HCT116 (cell line): ENCODE measurements around the gene SEMA6D. TPM values are rescaled to one million over a fixed set of nuclear protein-coding genes. Genes with fewer than 3 reads are reported as not detected.

ENCODE experiments used
- ATAC-seq: fragments of 200-7000 bp; cut with Tn5 transposase; 2 replicates; pipeline ENCODE4 v1.9.1; 2020; ENCODE audit warnings: mild to moderate bottlenecking, moderate library complexity
- BruUV-seq: library from RNA; stranded (reverse); fragments of 400-500 nt; replicated peaks from 2 replicates; lab custom pipeline; 2021; lab: Mats Ljungman, UMichigan
- CTCF ChIA-PET: fragments of 300-600 bp; sonication (Branson Sonifier 250); formaldehyde crosslinking; loops from one replicate; lab custom pipeline; 2021; ENCODE audit warnings: antibody characterized with exemption; lab: Charles Lee
- POLR2A ChIA-PET: fragments of 300-600, 350-600 bp; sonication (Branson Sonifier 250); formaldehyde crosslinking; loops from one replicate; lab custom pipeline; 2021; ENCODE audit warnings: antibody characterized with exemption; lab: Charles Lee
- RAD21 ChIA-PET, 2 experiments: fragments of 300-600 bp; sonication (Branson Sonifier 250); formaldehyde crosslinking; loops; one replicate each; lab custom pipeline; 2023; ENCODE audit warnings: low total read pairs in 2 of 2; ENCODE audit not compliant: uncharacterized antibody in 2 of 2, unreplicated experiment in 2 of 2, low non-redundant PET in 1 of 2; lab: Charles Lee
- DNase-seq: peaks from one replicate; pipeline ENCODE4 v3.0.0-alpha.2; 2010; ENCODE audit warnings: low read depth, low spot score
- H2AFZ ChIP-seq: fragments of 200-600 bp; shearing (Covaris generic), sonication (generic); 2 replicates; pipeline ENCODE4 v1.6.1; 2017; ENCODE audit warnings: low read depth, mixed run types, mixed read lengths, antibody characterized with exemption, low read length; ENCODE audit not compliant: poor library complexity, severe bottlenecking
- H3K27ac ChIP-seq: 2 replicates; pipeline ENCODE4 v1.5.1; 2012; ENCODE audit warnings: low read depth, low read length
- H3K27me3 ChIP-seq: fragments of 200-600 bp; sonication (generic); 2 replicates; pipeline ENCODE4 v1.6.1; 2016; ENCODE audit warnings: mixed run types, low read length, mixed read lengths; ENCODE audit not compliant: insufficient read depth
- H3K36me3 ChIP-seq, 2 experiments: fragments of 200-500 bp in 1 of 2; fragments of 200-600 bp in 1 of 2; sonication (Bioruptor generic) in 1 of 2; sonication (generic) in 1 of 2; 2 replicates each; pipeline versions ENCODE4 v1.5.1 to v1.6.1; 2014 to 2016; ENCODE audit warnings: low read length in 2 of 2, inconsistent platforms in 1 of 2, mixed read lengths in 1 of 2, mixed run types in 1 of 2; ENCODE audit not compliant: insufficient read depth in 2 of 2, control insufficient read depth in 1 of 2
- H3K4me1 ChIP-seq, 2 experiments: fragments of 200-600 bp in 1 of 2; sonication (generic) in 1 of 2; 2 replicates each; pipeline versions ENCODE4 v1.5.1 to v1.6.1; 2012 to 2017; ENCODE audit warnings: low read length in 2 of 2, inconsistent platforms in 1 of 2, mild to moderate bottlenecking in 1 of 2, mixed read lengths in 1 of 2, mixed run types in 1 of 2, moderate library complexity in 1 of 2; ENCODE audit not compliant: insufficient read depth in 2 of 2, control insufficient read depth in 1 of 2
- H3K4me2 ChIP-seq: fragments of 200-600 bp; sonication (generic); 2 replicates; pipeline ENCODE4 v1.6.1; 2017; ENCODE audit warnings: mixed run types, low read length, mixed read lengths
- H3K4me3 ChIP-seq, 2 experiments: fragments of 200-600 bp in 1 of 2; sonication (generic) in 1 of 2; replicated peaks in 1 of 2; 2 replicates each; pipeline ENCODE4 v1.5.1; 2011 to 2016; ENCODE audit warnings: low read length in 2 of 2, control low read depth in 1 of 2, low read depth in 1 of 2, mild to moderate bottlenecking in 1 of 2, mixed read lengths in 1 of 2, mixed run types in 1 of 2
- H3K79me2 ChIP-seq: fragments of 200-600 bp; sonication (generic); 2 replicates; pipeline ENCODE4 v1.6.1; 2017; ENCODE audit warnings: mild to moderate bottlenecking, mixed run types, low read length, moderate library complexity, mixed read lengths; ENCODE audit not compliant: insufficient read depth
- H3K9ac ChIP-seq: fragments of 200-600 bp; sonication (generic); 2 replicates; pipeline ENCODE4 v1.6.1; 2016; ENCODE audit warnings: low read length, mixed read lengths
- H3K9me2 ChIP-seq: fragments of 200-600 bp; sonication (generic), shearing (Covaris generic); 2 replicates; pipeline ENCODE4 v1.6.1; 2017; ENCODE audit warnings: mixed run types, mild to moderate bottlenecking, moderate library complexity; ENCODE audit not compliant: insufficient read depth
- H3K9me3 ChIP-seq, 2 experiments: fragments of 200-500 bp in 1 of 2; fragments of 200-600 bp in 1 of 2; sonication (Bioruptor generic) in 1 of 2; sonication (generic) in 1 of 2; 2 replicates each; pipeline ENCODE4 v1.6.1; 2014 to 2017; ENCODE audit warnings: low read length in 2 of 2, mixed read lengths in 2 of 2, inconsistent platforms in 1 of 2, low read depth in 1 of 2, mild to moderate bottlenecking in 1 of 2, mixed run types in 1 of 2, moderate library complexity in 1 of 2; ENCODE audit not compliant: control insufficient read depth in 1 of 2, insufficient read depth in 1 of 2
- H4K20me1 ChIP-seq: fragments of 200-600 bp; sonication (generic), shearing (Covaris generic); 2 replicates; pipeline ENCODE4 v1.6.1; 2017; ENCODE audit warnings: mixed run types, mild to moderate bottlenecking, moderate library complexity; ENCODE audit not compliant: insufficient read depth
- CBX3 ChIP-seq: IDR thresholded peaks from 2 replicates; pipeline ENCODE4 v1.6.1; 2012; ENCODE audit warnings: low read depth
- ELF1 ChIP-seq: IDR thresholded peaks from 2 replicates; pipeline ENCODE4 v1.6.1; 2012; ENCODE audit warnings: low read depth, borderline replicate concordance
- JUND ChIP-seq: IDR thresholded peaks from 2 replicates; pipeline ENCODE4 v1.6.1; 2012
- POLR2AphosphoS5 ChIP-seq: IDR thresholded peaks from 2 replicates; pipeline ENCODE4 v1.6.1; 2011; ENCODE audit warnings: mild to moderate bottlenecking, low read depth, low read length, moderate library complexity
- RAD21 ChIP-seq: IDR thresholded peaks from 2 replicates; pipeline ENCODE4 v1.6.1; 2012; ENCODE audit warnings: low read depth, mild to moderate bottlenecking
- REST ChIP-seq: IDR thresholded peaks from 2 replicates; pipeline ENCODE4 v1.6.1; 2012; ENCODE audit warnings: low read depth
- SIN3A ChIP-seq: IDR thresholded peaks from 2 replicates; pipeline ENCODE4 v1.6.1; 2012; ENCODE audit warnings: low read depth
- SRF ChIP-seq: IDR thresholded peaks from 2 replicates; pipeline ENCODE4 v1.6.1; 2012; ENCODE audit warnings: low read depth
- ZFX ChIP-seq: fragments of 450-650 bp; IDR thresholded peaks from 2 replicates; pipeline ENCODE4 v1.6.1; 2017
- intact Hi-C: fragments of 100-400 bp; cut with micrococcal nuclease; formaldehyde crosslinking; loops from 2 replicates; pipeline ENCODE4 v1.10.0; 2022
- total RNA-seq: library from RNA; stranded (reverse); gene quantifications from one replicate; pipeline ENCODE4 v1.2.1, GENCODE V29; 2021; ENCODE audit not compliant: unreplicated experiment
- TF ChIP-seq, protein P1 (sequence below): IDR thresholded peaks from 2 replicates; pipeline ENCODE4 v1.6.1; 2012
- TF ChIP-seq, protein P2 (sequence below): IDR thresholded peaks from 2 replicates; pipeline ENCODE4 v1.6.1; 2012
- TF ChIP-seq, protein P3 (sequence below), 3 experiments: fragments of 200-600 bp in 1 of 3; sonication (generic) in 1 of 3; IDR thresholded peaks in 2 of 3; conservative IDR thresholded peaks in 1 of 3; 2 replicates each; pipeline ENCODE4 v1.5.1; 2012 to 2017; ENCODE audit warnings: low read depth in 2 of 3, low read length in 2 of 3, antibody characterized with exemption in 1 of 3, borderline replicate concordance in 1 of 3, control low read depth in 1 of 3, mild to moderate bottlenecking in 1 of 3, mixed read lengths in 1 of 3, mixed run types in 1 of 3, moderate library complexity in 1 of 3; ENCODE audit not compliant: insufficient read depth in 1 of 3

The SEMA6D gene
- total RNA-seq, 1 experiment from 2014 or later, result 0.02 TPM

DNA sequence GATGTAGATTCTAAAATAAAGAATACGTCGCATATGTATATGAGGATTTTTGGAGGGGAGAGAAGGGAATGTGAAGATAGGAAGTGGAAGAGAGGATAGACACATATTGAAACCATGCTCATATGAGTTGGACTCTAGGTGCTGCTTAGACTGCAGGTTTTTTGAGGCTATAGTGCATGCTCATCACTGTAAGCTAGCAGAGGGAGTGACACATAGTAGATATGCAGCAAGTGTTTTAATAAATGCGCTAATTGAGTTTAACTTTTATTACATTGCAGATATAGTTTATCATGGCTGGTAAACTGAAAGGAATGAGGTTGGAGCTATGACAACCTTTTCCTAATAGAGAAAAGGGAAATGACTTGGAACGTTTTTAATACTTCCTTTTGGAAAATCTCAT is 7.7 kb downstream of the SEMA6D start:
- ATAC-seq (no peak), DNase-seq (no peak)
- Histone ChIP-seq H2AFZ (no peak overlapping the region), H3K79me2 (no peaks in the 10 kb centered on the region), H3K27ac (no peak overlapping the region), H3K4me1 (no peaks in the 10 kb centered on the region), H3K9me3 (peaks cover 0 to 37% of the 10 kb centered on the region in 2 experiments; a peak in 2 of 4 replicates), H3K36me3 (no peaks in the 10 kb centered on the region), H3K9me2 (no peaks in the 10 kb centered on the region), H3K27me3 (no peaks in the 10 kb centered on the region), H3K4me2 (no peak overlapping the region), H3K4me3 (no peak overlapping the region)
- no TSS peak for BruUV-seq
- RAD21 ChIA-PET, result no interaction called here
- CTCF ChIA-PET, result no interaction called here
- POLR2A ChIA-PET, result no interaction called here
- TF ChIP-seq JUND, result no peak
- no peak for TF ChIP-seq RAD21
- no peak for TF ChIP-seq CBX3
- no peak for TF ChIP-seq ELF1
- TF ChIP-seq ZFX, result no peak
- no peak for TF ChIP-seq POLR2AphosphoS5
- TF ChIP-seq, protein P1, sequence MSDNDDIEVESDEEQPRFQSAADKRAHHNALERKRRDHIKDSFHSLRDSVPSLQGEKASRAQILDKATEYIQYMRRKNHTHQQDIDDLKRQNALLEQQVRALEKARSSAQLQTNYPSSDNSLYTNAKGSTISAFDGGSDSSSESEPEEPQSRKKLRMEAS, result no peak
- no peak for TF ChIP-seq SIN3A
- TF ChIP-seq, all 23 proteins: peak for 0
- Histone ChIP-seq H4K20me1 (no peaks in the 10 kb centered on the region), H3K9ac (no peak overlapping the region)
- intact Hi-C loops, result no loop called here

DNA sequence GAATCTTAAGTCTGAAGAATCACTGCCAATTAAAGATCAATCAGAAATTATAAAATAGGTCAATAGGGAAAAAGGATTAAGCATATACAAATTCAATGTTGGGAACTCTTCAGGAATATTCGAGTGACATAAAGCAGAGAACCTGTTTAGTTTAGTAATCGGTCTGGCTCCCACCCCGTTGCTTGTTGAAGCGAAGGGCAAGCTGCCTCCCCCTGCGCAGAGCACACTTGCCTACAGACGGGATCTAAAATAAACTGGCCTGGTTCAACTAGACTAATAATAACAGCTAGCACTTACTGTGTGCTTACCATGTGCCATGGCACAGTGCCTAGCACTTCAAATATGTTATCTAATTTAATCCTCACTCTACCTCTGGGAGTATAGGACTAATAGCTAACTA is 8.6 kb downstream of the SEMA6D start:
- ATAC-seq (no peak), DNase-seq (no peak)
- POLR2A ChIA-PET, result no interaction called here
- BruUV-seq, result no TSS peak
- CTCF ChIA-PET, result no interaction called here
- Histone ChIP-seq H3K36me3 (no peaks in the 10 kb centered on the region), H3K27me3 (no peaks in the 10 kb centered on the region), H3K4me1 (no peaks in the 10 kb centered on the region), H3K4me3 (no peak overlapping the region), H3K27ac (no peak overlapping the region), H3K9me3 (peaks cover 0 to 34% of the 10 kb centered on the region in 2 experiments; a peak in 2 of 4 replicates), H3K9me2 (no peaks in the 10 kb centered on the region), H2AFZ (no peak overlapping the region), H3K79me2 (no peaks in the 10 kb centered on the region), H3K4me2 (no peak overlapping the region), H3K9ac (no peak overlapping the region), H4K20me1 (no peaks in the 10 kb centered on the region)
- intact Hi-C loops, result no loop called here
- TF ChIP-seq, protein P2, sequence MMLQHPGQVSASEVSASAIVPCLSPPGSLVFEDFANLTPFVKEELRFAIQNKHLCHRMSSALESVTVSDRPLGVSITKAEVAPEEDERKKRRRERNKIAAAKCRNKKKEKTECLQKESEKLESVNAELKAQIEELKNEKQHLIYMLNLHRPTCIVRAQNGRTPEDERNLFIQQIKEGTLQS, result no peak
- no peak for TF ChIP-seq SRF
- TF ChIP-seq, protein P3, sequence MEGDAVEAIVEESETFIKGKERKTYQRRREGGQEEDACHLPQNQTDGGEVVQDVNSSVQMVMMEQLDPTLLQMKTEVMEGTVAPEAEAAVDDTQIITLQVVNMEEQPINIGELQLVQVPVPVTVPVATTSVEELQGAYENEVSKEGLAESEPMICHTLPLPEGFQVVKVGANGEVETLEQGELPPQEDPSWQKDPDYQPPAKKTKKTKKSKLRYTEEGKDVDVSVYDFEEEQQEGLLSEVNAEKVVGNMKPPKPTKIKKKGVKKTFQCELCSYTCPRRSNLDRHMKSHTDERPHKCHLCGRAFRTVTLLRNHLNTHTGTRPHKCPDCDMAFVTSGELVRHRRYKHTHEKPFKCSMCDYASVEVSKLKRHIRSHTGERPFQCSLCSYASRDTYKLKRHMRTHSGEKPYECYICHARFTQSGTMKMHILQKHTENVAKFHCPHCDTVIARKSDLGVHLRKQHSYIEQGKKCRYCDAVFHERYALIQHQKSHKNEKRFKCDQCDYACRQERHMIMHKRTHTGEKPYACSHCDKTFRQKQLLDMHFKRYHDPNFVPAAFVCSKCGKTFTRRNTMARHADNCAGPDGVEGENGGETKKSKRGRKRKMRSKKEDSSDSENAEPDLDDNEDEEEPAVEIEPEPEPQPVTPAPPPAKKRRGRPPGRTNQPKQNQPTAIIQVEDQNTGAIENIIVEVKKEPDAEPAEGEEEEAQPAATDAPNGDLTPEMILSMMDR (IDR thresholded peaks at IDR 0.05 in 2 of 3, conservative IDR thresholded peaks at IDR 0.05 in 1 of 3; ENCODE audit: borderline replicate concordance in 1 of 3, insufficient read depth in 1 of 3, low read depth in 2 of 3, low read length in 2 of 3), result no peak
- no peak for TF ChIP-seq REST
- no peak for TF ChIP-seq ELF1
- RAD21 ChIA-PET, result no interaction called here
